HS-27A (cell line): ENCODE data around the gene NFYB.
"Not testable (repeated sequence)": the region's sequence is repeated elsewhere in the genome, so short reads cannot be mapped to it uniquely, and the experiment has no call there.

Experiments used
- DNase-seq: peaks from one replicate; pipeline ENCODE4 v3.0.0-alpha.2; 2012; ENCODE audit warnings: low read depth, missing footprints

NFYB gene

DNA sequence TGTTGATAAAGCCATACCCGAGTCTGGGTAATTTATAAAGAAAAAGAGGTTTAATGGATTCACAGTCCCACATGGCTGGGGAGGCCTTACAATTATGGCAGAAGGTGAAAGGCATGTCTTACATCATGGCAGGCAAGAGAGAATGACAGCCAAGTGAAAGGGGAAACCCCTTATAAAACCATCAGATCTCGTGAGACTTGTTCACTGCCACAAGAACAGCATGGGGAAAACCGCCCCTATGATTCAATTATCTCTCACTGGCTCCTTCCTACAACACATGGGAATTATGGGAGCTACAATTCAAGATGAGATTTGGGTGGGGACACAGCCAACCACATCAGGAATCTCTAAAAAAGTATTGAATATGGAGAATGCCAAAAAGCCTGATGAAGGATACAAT lies 25.0 kb upstream of the NFYB start:
- DNase-seq: not testable (repeated sequence)

DNA sequence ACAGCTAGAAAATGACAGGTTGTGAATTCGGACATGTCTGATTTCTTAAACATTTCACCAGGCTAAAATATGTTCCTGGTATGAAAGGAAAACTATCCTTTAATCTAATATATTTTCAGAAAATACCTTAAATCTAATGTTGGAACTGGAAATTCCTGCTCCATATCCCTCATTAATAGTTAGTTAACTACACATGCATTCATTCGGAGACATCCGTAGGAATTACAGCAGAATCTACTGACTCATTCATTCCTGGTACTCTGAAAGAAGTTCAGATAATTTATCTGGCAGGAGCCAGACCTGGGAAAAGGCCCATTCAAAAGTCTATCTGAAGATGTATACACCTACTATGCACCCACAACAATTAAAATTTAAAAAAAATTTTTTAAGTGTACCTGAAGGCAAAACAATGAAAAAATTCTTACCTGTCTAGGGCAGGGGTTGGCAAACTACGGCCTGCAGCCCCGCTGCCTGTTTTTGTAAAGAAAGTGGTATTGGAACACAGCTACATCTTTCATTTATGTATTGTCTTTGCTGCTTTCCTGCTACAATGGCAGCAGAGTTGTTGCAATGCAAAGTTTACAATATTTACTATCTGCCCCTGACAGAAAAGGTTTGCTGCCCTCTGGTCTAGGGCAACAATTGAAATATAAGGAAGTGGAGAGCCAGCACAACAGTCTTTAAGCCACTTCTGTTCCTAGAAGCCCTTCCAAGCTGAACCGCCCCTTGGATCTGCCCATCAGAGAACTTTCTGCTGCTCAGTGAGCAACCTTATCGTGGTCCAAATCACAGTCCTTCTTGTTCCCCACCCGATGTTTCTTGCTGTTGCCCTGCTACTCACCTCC lies 17.9 kb upstream of the NFYB start:
- no peak for DNase-seq

- no peak for DNase-seq
These were observed 16.8 kb upstream of the NFYB start for GRCh38 chr12:104154806-104155205.

GRCh38 chr12:104154286-104154685 lies 16.3 kb upstream of the NFYB start:
- DNase-seq: no peak

DNA sequence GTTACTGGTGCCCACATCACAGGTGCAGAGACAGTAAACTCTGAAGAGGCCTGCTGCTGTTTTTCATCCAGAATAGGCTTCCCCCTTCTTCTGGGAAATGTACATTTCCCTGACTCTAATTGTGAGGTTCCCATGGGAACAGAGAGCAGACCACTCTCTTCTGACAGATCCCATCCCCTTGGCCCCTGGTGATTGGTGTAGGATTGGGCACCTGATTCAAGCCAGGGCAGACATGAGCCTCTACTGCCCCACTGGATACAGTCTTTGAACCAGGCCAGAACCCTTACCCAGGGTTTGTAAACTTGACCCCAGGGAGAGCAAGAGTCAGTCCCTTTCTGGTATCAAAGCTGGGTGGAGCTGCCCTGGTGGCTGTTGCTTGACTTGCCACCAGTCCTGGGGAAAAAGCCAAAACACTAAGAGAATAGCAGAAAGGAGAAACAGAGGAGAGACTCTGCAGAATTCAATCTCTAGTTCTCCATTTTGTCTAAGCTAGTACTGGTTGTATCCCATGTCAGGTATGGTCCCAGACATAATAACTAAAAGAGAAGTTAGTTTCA lies 14.8 kb upstream of the NFYB start:
- DNase-seq: no peak

- no peak for DNase-seq
These were observed 12.4 kb upstream of the NFYB start for GRCh38 chr12:104150416-104150815.

DNA sequence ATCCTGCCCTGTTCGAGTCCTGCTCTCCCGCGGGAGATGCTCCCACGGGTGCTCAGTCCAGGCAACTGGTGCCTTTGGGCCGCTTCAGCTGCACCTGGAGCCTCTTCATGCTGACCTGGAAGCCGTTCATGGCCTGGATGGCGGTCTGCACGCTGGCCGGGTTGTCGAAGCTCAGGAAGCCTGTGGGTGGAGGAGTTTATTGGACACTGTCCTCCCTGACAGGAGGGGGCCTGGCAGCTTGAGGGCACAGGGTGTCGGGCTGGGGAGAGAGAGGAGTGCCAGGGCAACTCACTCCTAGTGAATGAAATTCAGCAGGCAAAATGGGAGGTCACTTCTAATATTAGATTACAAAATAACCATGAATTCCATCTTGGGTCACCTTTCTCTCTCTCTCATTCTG lies 9.3 kb upstream of the NFYB start:
- DNase-seq: no peak

- no peak for DNase-seq
These were observed 5.9 kb upstream of the NFYB start for GRCh38 chr12:104143918-104144317.

DNA sequence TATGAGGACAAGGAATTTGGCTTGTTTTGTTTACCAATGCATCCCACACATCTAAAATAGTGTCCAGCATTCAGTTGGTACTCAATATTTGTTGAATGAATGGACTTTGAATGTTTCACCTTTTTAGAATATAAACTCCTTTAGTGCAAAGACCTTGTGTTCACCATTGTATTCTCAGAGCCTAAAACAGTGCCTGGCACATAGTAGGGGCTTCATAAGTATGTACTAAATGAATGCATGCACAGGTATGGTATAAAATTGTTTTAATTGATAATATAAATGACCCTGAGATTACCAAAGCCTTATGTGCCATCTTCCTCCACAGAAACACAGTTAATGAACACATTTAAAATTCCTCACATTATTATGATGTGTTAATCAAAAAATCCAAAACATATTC lies 5.0 kb upstream of the NFYB start:
- DNase-seq: no peak

- DNase-seq: no peak
These were observed 4.5 kb upstream of the NFYB start for GRCh38 chr12:104142543-104142942.

DNA sequence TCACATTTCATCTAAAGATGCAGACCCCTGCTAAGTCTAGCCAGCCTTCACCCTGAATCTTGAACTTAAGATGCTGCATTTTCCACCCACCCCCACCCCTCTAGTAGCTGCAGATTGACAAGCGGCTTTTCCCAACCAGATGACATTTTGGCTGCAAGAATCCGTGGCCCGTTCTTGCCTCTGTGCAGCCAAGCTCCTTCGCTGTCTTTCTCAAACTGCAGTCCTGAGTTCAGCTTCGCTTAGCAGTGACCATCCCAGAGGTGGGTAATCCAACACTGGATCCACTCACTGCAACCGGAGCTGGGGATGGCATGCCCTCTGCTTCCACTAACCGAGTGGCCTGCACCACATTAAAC lies 765 bp upstream of the NFYB start:
- DNase-seq: no peak

DNA sequence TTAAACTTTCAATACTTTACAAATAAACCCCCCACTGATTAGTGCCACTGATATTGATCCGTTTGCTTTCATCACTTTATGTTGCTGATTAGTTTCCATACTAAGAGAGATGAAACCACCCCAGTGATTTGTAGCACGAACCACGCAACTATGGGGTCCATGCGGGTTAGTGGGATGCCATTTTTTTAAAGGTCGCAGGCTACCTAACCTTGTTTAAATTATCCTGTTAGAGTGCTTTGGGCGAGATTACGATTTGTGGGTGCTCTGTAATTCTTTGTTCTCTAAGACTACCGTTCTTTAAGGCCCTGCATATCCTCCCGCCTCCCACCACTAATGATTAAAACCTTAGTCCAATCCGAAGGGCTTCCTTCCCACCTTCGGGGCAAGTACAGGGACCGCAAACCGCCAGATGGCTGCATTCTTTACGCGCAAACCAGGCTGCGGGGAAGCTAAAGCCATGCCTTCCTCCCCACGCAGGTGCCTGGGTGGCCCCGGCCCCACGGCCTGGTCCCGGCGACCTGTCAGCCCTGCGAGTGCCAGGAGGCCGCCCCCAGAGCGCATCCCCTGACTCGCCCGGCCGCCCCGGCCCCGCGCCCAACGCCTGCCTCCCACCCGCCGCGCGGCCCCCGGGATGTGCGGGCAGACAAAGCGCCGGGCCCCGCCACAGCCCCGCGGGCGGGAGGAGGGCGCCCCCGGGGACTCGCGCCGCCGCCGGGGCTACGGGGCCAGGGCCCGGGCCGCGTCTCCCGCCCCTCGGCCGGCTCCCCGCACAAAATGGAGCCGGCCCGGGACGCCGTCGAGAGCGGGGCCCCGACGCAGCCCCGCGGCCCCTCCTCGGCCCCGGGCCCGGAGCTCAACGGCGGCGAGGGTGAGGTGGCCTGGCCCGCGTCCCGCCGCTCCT lies 759 bp downstream of the NFYB start:
- DNase-seq: no peak

- no peak for DNase-seq
These were observed 1.4 kb downstream of the NFYB start for GRCh38 chr12:104136577-104136976.

DNA sequence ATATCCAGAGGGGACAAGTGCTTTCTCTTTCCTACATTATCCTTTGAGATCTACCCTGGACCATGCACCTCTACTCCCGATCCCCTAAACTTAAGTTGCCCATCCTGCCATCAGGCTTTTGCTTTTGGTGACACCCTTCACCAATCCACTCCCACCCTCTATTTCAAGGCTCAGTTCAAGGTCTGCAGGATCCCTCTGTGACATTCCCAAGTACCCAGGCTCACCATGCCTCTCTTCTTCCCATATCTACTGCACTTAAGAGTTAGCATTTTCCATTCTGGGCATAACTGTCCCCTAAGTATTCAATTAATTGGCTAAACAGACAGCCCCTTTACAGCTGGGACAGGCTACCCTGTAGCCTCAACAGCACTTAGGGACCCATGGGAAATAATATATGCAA lies 3.1 kb downstream of the NFYB start:
- DNase-seq: no peak

DNA sequence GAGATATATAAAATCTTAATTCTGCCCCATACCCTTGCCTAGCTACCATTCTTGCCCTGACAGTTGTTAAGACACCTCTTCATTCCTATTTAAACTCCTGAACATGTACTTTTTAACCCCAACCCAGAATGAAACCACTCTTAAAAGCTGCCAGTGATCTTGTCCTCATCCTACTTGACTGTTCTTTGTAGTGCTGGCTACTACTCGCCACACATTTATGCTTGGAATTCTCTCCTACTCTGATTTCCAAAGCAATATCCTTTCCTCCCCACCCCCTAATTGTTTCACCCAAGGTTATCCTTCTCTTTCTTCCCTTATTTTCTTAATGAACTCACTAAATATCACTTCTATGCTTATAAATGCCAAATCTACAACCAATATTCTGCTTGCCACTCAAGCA lies 4.1 kb downstream of the NFYB start:
- no peak for DNase-seq

GRCh38 chr12:104133321-104133720 lies 4.7 kb downstream of the NFYB start:
- no peak for DNase-seq

GRCh38 chr12:104132351-104132956 lies 5.6 kb downstream of the NFYB start:
- DNase-seq: no peak

DNA sequence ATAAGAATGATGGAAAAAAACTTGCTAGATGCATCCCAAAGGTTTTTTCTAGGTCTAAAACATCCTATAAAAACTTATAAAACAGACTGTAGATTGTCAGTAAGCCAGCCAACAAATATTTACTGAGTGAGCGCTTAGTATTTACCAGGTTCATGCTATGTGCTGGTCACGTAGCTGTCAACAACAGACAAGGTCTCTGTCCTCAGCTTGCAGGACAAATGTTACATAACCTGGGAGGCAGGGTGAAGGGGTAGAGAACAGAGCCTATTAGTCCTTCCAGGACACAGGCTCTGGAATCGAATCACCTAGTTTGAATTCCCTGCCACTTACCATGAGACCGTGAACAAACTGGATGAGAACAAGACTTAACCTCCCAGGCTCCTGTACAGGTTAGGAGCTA lies 6.4 kb downstream of the NFYB start:
- DNase-seq: no peak

DNA sequence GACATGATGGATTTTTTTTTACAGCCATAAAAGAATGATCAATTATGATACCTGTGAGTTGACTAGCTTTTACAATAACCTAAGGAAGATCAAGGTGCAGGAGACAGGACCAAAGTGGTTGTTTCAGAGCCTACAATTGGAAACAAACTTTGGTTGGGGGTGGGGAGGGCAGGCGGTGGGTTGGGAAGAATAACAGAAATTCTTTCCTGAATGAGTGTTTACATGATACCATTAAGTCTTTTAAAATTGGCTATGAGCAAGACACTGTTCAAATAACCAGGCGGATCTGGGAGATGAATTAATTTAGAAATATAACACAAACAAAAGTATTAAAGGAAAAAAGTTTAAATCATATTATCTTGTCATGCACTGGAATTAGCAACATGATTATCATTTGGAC lies 7.2 kb downstream of the NFYB start:
- no peak for DNase-seq

DNA sequence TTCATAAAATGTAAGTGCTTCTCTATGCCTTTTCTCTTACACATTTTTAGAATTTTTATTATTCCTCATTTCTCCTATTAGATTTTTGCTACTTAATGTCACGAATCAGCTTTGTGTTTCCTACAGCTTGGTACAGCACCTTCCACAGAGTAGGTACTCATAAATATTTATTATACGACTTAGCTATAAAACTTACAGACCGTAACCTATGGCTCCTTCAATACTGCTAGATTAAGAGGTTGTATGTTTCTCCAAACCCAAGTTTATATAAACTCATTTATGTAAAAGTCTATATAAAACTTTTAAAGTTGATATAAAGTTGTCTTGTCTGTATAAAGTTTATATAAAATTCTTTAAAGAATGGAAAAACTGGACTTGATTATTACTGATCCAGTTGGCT lies 11.5 kb downstream of the NFYB start:
- no peak for DNase-seq

GRCh38 chr12:104122298-104122697 lies 15.7 kb downstream of the NFYB start:
- no peak for DNase-seq

DNA sequence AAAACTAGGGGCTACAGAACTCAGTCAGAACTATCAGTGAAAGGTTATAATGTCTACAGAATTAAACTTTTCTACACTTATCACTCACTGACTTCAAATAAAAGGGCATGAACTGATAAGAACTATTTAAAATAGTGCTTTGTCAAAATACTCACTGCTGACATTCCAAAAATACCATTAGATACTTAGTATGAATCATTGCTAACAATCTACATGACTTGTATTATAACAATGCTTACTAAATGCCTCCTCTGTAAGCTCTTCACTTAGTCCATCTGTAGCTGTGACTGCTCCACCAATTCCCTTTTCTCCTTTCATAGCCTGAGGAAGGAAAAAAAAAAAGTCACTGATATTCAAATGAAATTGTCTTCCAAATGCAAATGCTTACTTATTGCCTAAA lies 17.0 kb downstream of the NFYB start:
- no peak for DNase-seq

GRCh38 chr12:104115587-104115975 lies 22.4 kb downstream of the NFYB start:
- no peak for DNase-seq
